Muscle layer of colon (tissue), 2 donors: ENCODE results near the gene IL3.

Source experiments
- H3K27ac ChIP-seq: one replicate; pipeline ENCODE4 v1.7.0; 2013; ENCODE audit warnings: low read depth, mild to moderate bottlenecking, low read length, moderate library complexity
- H3K27me3 ChIP-seq, 2 donors: one replicate each; pipeline ENCODE4 v1.7.0; 2013; ENCODE audit warnings: low read length in 2 of 2, mild to moderate bottlenecking in 2 of 2; ENCODE audit not compliant: insufficient read depth in 2 of 2, control insufficient read depth in 1 of 2
- H3K36me3 ChIP-seq: one replicate; pipeline ENCODE4 v1.7.0; 2013; ENCODE audit warnings: mild to moderate bottlenecking, low read length; ENCODE audit not compliant: insufficient read depth
- H3K4me1 ChIP-seq: one replicate; pipeline ENCODE4 v1.7.0; 2013; ENCODE audit warnings: mild to moderate bottlenecking, low read length; ENCODE audit not compliant: insufficient read depth
- H3K4me3 ChIP-seq, 2 donors: one replicate each; pipeline ENCODE4 v1.7.0; 2013; ENCODE audit warnings: low read length in 2 of 2, low read depth in 1 of 2, mild to moderate bottlenecking in 1 of 2, moderate library complexity in 1 of 2
- H3K9ac ChIP-seq: one replicate; pipeline ENCODE4 v1.7.0; 2013; ENCODE audit warnings: low read length
- H3K9me3 ChIP-seq: one replicate; pipeline ENCODE4 v1.7.0; 2013; ENCODE audit warnings: mild to moderate bottlenecking, low read length
- donor health status: abdominal sarcoma.
- donor health status: Adenocarcinoma of cecum.

Gene IL3

DNA sequence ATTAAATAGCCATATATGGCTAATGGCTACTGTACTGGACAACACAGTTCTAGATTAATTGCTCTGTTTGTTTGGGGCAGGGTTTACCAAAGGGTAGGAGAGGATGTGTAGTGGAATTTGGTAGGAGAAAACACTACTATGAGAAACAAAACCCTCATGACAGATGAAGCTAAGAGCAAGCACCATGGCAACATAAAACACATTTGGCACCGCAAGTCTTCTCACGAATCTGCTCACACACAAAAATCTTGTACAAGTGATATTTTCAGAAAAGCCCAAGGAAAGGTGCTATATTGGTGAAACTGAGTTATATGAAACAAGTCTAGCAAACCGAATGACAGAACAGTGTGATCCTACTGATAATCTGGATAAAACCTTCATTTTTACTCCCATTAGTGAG lies 51.7 kb downstream of the IL3 start:
- Histone ChIP-seq H3K4me3 (no peak overlapping the region), H3K4me1 (no peaks in the 10 kb centered on the region), H3K9ac (no peak overlapping the region), H3K36me3 (no peaks in the 10 kb centered on the region), H3K27me3 (no peaks in the 10 kb centered on the region), H3K9me3 (no peaks in the 10 kb centered on the region), H3K27ac (no peak overlapping the region)
